A549 (cell line): ENCODE data around the gene SYCE3. TPM values are rescaled to one million over a fixed set of nuclear protein-coding genes. Genes with fewer than 3 reads are reported as not detected.

Experiments used
- ATAC-seq, 2 experiments: fragments of 200-7000 bp in 1 of 2; fragments of >200 bp in 1 of 2; cut with Nextera tagmentation in 1 of 2; cut with Tn5 transposase in 1 of 2; 3 replicates each; pipeline versions ENCODE4 v1.8.0 to v1.9.1; 2018 to 2020; ENCODE audit warnings: mild to moderate bottlenecking in 1 of 2, moderate library complexity in 1 of 2
- CTCF ChIA-PET: fragments of 300-600 bp; sonication (Branson Sonifier 250); formaldehyde crosslinking; extraction: SDS; loops from one replicate; lab custom pipeline; 2021; ENCODE audit warnings: antibody characterized with exemption, inconsistent platforms; lab: Yijun Ruan, JAX
- POLR2A ChIA-PET: fragments of 350-600 bp; formaldehyde crosslinking; extraction: SDS; loops from one replicate; lab custom pipeline; 2021; ENCODE audit warnings: antibody characterized with exemption, inconsistent platforms; lab: Yijun Ruan, JAX
- DNase-seq, 2 experiments: peaks; one replicate each; pipeline versions ENCODE4 v3.0.0 to v3.0.0-alpha.2; 2011 to 2016; ENCODE audit warnings: low read depth in 1 of 2, low spot score in 1 of 2
- FAIRE-seq: peaks from 2 replicates; lab custom pipeline; 2011; peaks lifted over from hg19 to GRCh38; lab: Jason Lieb, UNC
- H3K27ac ChIP-seq, 2 experiments: fragments of >200 bp; sonication (Bioruptor Twin); formaldehyde crosslinking; 3 replicates each; pipeline ENCODE4 v1.5.1; 2016 to 2017
- H3K4me1 ChIP-seq: fragments of >200 bp; sonication (Bioruptor Twin); formaldehyde crosslinking; 3 replicates; pipeline ENCODE4 v1.6.1; 2016
- H3K4me2 ChIP-seq: fragments of >200 bp; sonication (Bioruptor Twin); formaldehyde crosslinking; 3 replicates; pipeline ENCODE4 v1.6.1; 2016
- H3K4me3 ChIP-seq: fragments of >200 bp; sonication (Bioruptor Twin); formaldehyde crosslinking; 3 replicates; pipeline ENCODE4 v1.5.1; 2016
- H3K9me3 ChIP-seq: fragments of >200 bp; sonication (Bioruptor Twin); formaldehyde crosslinking; 3 replicates; pipeline ENCODE4 v1.6.1; 2016
- ATOH8 ChIP-seq: fragments of 250-450 bp; sonication (Bioruptor Pico); IDR thresholded peaks from 2 replicates; pipeline ENCODE4 v1.5.0; 2020; ENCODE audit warnings: low read depth, mild to moderate bottlenecking, moderate library complexity
- BHLHE40 ChIP-seq: IDR thresholded peaks from 2 replicates; pipeline ENCODE4 v1.6.1; 2012; ENCODE audit warnings: low read depth, low read length, inconsistent platforms
- CBX2 ChIP-seq: fragments of 200-600 bp; sonication (generic); IDR thresholded peaks from 2 replicates; pipeline ENCODE4 v1.6.1; 2016; ENCODE audit warnings: low read depth, mild to moderate bottlenecking, borderline replicate concordance
- CEBPB ChIP-seq, 2 experiments: fragments of >200 bp in 1 of 2; sonication (Bioruptor Twin) in 1 of 2; formaldehyde crosslinking in 1 of 2; IDR thresholded peaks; 2 replicates each; pipeline ENCODE4 v1.6.1; 2012 to 2016
- CHD2 ChIP-seq: fragments of 150-350 bp; IDR thresholded peaks from 2 replicates; pipeline ENCODE4 v1.6.1; 2014; ENCODE audit warnings: low read length; ENCODE audit not compliant: partially characterized antibody
- FOSB ChIP-seq: fragments of 250-450 bp; sonication (Bioruptor Pico); IDR thresholded peaks from 2 replicates; pipeline ENCODE4 v1.5.0; 2020; ENCODE audit warnings: mild to moderate bottlenecking, moderate library complexity
- GATA3 ChIP-seq: IDR thresholded peaks from 2 replicates; pipeline ENCODE4 v1.6.1; 2012; ENCODE audit warnings: borderline replicate concordance
- HDAC2 ChIP-seq: fragments of 200-600 bp; sonication (generic); IDR thresholded peaks from 2 replicates; pipeline ENCODE4 v1.6.1; 2016
- HEYL ChIP-seq: fragments of 250-450 bp; sonication (Bioruptor Pico); IDR thresholded peaks from 2 replicates; pipeline ENCODE4 v1.8.0; 2021; ENCODE audit warnings: mild to moderate bottlenecking, moderate library complexity
- HOXB5 ChIP-seq: fragments of 250-450 bp; sonication (Bioruptor Pico); IDR thresholded peaks from 2 replicates; pipeline ENCODE4 v1.5.0; 2020; ENCODE audit warnings: mild to moderate bottlenecking, moderate library complexity
- JUNB ChIP-seq: fragments of >200 bp; sonication (Bioruptor Twin); formaldehyde crosslinking; IDR thresholded peaks from 2 replicates; pipeline ENCODE4 v1.6.1; 2016
- MAX ChIP-seq: IDR thresholded peaks from 2 replicates; pipeline ENCODE4 v1.6.1; 2012
- NR3C1 ChIP-seq: fragments of >200 bp; sonication (Bioruptor Twin); formaldehyde crosslinking; IDR thresholded peaks from 3 replicates; pipeline ENCODE4 v1.6.1; 2017
- PHF8 ChIP-seq: fragments of 200-600 bp; sonication (generic); IDR thresholded peaks from 2 replicates; pipeline ENCODE4 v1.6.1; 2016; ENCODE audit warnings: low read depth, mild to moderate bottlenecking, antibody characterized with exemption, moderate library complexity, borderline replicate concordance
- POLR2A ChIP-seq: IDR thresholded peaks from 2 replicates; pipeline ENCODE4 v1.6.1; 2012; ENCODE audit warnings: mild to moderate bottlenecking, low read length
- RAD21 ChIP-seq, 2 experiments: fragments of >200 bp in 1 of 2; sonication (Bioruptor Twin) in 1 of 2; formaldehyde crosslinking in 1 of 2; IDR thresholded peaks in 1 of 2; conservative IDR thresholded peaks in 1 of 2; 2 replicates in 1 of 2; 3 replicates in 1 of 2; pipeline ENCODE4 v1.6.1; 2012 to 2018; ENCODE audit warnings: inconsistent platforms in 1 of 2
- RCOR1 ChIP-seq: fragments of 150-350 bp; IDR thresholded peaks from 2 replicates; pipeline ENCODE4 v1.6.1; 2014; ENCODE audit warnings: antibody characterized with exemption, low read length, low read depth
- RFX5 ChIP-seq: fragments of 450-650 bp; IDR thresholded peaks from 2 replicates; pipeline ENCODE4 v1.7.1; 2014; ENCODE audit warnings: antibody characterized with exemption, mild to moderate bottlenecking, moderate library complexity
- SMC3 ChIP-seq: fragments of >200 bp; sonication (Bioruptor Twin); formaldehyde crosslinking; IDR thresholded peaks from 3 replicates; pipeline ENCODE4 v1.6.1; 2018; ENCODE audit warnings: inconsistent platforms
- ZC3H11A ChIP-seq: fragments of 450-650 bp; IDR thresholded peaks from 2 replicates; pipeline ENCODE4 v1.6.1; 2014; ENCODE audit warnings: antibody characterized with exemption, mild to moderate bottlenecking
- ZFP36 ChIP-seq: fragments of 450-650 bp; IDR thresholded peaks from 2 replicates; pipeline ENCODE4 v1.6.1; 2014; ENCODE audit warnings: borderline replicate concordance; ENCODE audit not compliant: partially characterized antibody
- WGBS: methylation state at CpG from one replicate; pipeline ENCODE4 v1.1.6; 2017; ENCODE audit errors: missing lambda C conversion rate; 5-methylcytosine and 5-hydroxymethylcytosine counted together
- polyA plus RNA-seq, 4 experiments: library from polyadenylated mRNA; depleted of rRNA in 3 of 4; stranded (reverse); fragments of >200 nt; fragmentation: RNase III in 1 of 4; extraction: RNeasy Plus Mini Kit Qiagen cat#74134 plus additional on column Dnase treatment in 1 of 4; gene quantifications; 2 replicates in 3 of 4; 3 replicates in 1 of 4; pipeline ENCODE4 v1.2.3, GENCODE V29; 2011 to 2017
- TF ChIP-seq, protein P1 (sequence below): fragments of 150-350 bp; IDR thresholded peaks from 2 replicates; pipeline ENCODE4 v1.6.1; 2014; ENCODE audit warnings: low read depth, mild to moderate bottlenecking, low read length

Gene SYCE3
- polyA plus RNA-seq, 2 of the 4 experiments (the other 2 are of a cell fraction): 0.45 to 0.59 TPM

- peak overlapping the region; percentile 88 for H3K4me3 ChIP-seq
- FAIRE-seq (no peak), ATAC-seq (peak in 1 of 2 experiments; percentile 32; a peak in 4 of 6 replicates), DNase-seq (no peak)
- TF ChIP-seq FOSB (CRISPR knock-in tag) (no peak), CBX2 (no peak), ZC3H11A (no peak), NR3C1 (no peak), MAX (no peak), ATOH8 (CRISPR knock-in tag) (no peak), PHF8 (no peak), POLR2A (no peak), HOXB5 (no peak), HDAC2 (no peak), HEYL (CRISPR knock-in tag) (no peak), RAD21 (conservative IDR thresholded peaks at IDR 0.05 in 1 of 2, IDR thresholded peaks at IDR 0.05 in 1 of 2) (no peak), RCOR1 (no peak), SMC3 (no peak), CEBPB (IDR thresholded peaks at IDR 0.05) (no peak), RFX5 (no peak)
- H3K4me2 ChIP-seq: peak overlapping the region; percentile 92
- peaks cover 12% of the 10 kb centered on the region; the same call in 1 of the 3 replicates for H3K4me1 ChIP-seq
- H3K27ac ChIP-seq: peak overlapping the region; percentile 98 to 99
- POLR2A ChIA-PET: interaction anchor here (0.6 to 1.5 kb wide), 4 partner anchors 17 to 56 kb away, joined by 3 read pairs; partner anchors contain the start of genes SCO2 and TYMP
- no peaks in the 10 kb centered on the region for H3K9me3 ChIP-seq
- 3% methylated on average over 8 of the region's 39 CpGs for WGBS
- CTCF ChIA-PET: interaction anchor here (2.0 to 2.1 kb wide), 2 partner anchors 19 to 37 kb away, joined by 6 to 8 read pairs; partner anchors contain the start of gene SYCE3
These were observed 19.3 kb upstream of the SYCE3 start for GRCh38 chr22:50581950-50582492.

GRCh38 chr22:50581031-50581949 lies 18.6 kb upstream of the SYCE3 start:
- Histone ChIP-seq H3K27ac (peak overlapping the region; percentile 98 to 99), H3K4me3 (peak overlapping the region; percentile 88), H3K9me3 (no peaks in the 10 kb centered on the region), H3K4me1 (peaks cover 12% of the 10 kb centered on the region; the same call in 1 of the 3 replicates), H3K4me2 (peak overlapping the region; percentile 92)
- TF ChIP-seq JUNB (no peak), ZFP36 (no peak), CEBPB (IDR thresholded peaks at IDR 0.05) (no peak), GATA3 (no peak), BHLHE40 (no peak), CHD2 (no peak), RCOR1 (no peak)
- TF ChIP-seq, protein P1, sequence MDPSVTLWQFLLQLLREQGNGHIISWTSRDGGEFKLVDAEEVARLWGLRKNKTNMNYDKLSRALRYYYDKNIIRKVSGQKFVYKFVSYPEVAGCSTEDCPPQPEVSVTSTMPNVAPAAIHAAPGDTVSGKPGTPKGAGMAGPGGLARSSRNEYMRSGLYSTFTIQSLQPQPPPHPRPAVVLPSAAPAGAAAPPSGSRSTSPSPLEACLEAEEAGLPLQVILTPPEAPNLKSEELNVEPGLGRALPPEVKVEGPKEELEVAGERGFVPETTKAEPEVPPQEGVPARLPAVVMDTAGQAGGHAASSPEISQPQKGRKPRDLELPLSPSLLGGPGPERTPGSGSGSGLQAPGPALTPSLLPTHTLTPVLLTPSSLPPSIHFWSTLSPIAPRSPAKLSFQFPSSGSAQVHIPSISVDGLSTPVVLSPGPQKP: no peak
- ChIA-PET CTCF (interaction anchor here (0.6 to 2.1 kb wide), 6 partner anchors 16 to 252 kb away, joined by 3 to 8 read pairs (median 3); partner anchors contain the start of gene SYCE3), POLR2A (interaction anchor here (0.7 to 1.3 kb wide), 2 partner anchors 16 to 74 kb away, joined by 3 read pairs; partner anchors contain the start of gene LMF2)
- 85% methylated on average over 18 of the region's 22 CpGs for WGBS
- ATAC-seq: no peak
- no peak for FAIRE-seq
- no peak for DNase-seq
